ENCODE results near the gene GTSE1.

GTSE1 gene

GRCh38 chr22:46352276-46352675, 55.6 kb downstream of the GTSE1 start:
- DNase-seq (ENCODE audit: low read depth, low spot score) = no peak

- peak; percentile 76 for DNase-seq (ENCODE audit: low read depth, low spot score)
These were observed 56.2 kb downstream of the GTSE1 start for GRCh38 chr22:46352691-46353386.

DNA sequence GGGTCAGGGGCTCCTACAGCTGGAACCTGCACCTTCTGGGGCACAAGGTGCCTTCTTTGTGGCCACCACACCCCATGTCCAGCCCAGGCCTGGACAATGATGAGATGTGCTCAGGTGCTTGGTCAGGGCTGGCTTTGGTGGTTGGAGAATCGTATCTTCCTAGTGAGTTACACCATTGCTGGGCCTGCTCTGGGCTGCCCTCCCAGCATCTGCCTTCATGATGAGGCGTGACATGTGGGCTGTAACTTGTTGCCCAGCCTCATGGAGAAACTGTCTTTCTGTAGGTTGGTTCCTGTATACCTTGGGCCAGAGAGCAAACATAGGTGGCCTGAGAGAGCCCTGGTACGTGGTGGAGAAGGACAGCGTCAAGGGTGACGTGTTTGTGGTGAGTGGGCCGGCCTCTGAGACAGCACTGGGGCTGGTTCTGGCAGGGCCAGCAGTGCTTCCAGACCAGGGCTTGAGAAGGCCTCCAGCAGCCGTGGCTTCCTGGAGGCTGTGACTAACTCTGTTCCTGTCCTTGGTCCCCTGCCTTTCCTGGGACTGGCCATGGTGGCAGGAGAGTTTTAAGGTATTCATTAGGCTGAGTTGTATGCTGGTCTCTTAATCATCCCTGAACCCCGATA, 56.9 kb downstream of the GTSE1 start:
- peak; percentile 19 for DNase-seq (ENCODE audit: low read depth, low spot score)

GRCh38 chr22:46354176-46354992, 57.7 kb downstream of the GTSE1 start:
- no peak for DNase-seq (ENCODE audit: low read depth, low spot score)

DNA sequence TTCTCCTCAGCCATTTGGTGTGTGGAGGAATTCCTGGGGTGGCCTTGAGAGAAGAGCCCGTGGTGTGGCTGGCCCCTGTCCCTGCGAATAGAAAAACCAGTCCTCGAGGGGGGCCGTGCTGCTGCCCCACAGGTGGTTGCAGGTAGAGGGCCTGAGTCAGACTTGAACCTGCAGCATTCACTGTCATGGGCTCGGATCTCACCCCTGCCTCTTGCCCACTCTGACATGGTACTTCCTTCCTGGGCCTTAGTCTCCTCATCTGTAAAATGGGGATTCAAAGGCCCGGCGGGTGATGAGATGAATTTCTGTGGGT, 58.3 kb downstream of the GTSE1 start:
- DNase-seq (ENCODE audit: low read depth, low spot score) = no peak

DNA sequence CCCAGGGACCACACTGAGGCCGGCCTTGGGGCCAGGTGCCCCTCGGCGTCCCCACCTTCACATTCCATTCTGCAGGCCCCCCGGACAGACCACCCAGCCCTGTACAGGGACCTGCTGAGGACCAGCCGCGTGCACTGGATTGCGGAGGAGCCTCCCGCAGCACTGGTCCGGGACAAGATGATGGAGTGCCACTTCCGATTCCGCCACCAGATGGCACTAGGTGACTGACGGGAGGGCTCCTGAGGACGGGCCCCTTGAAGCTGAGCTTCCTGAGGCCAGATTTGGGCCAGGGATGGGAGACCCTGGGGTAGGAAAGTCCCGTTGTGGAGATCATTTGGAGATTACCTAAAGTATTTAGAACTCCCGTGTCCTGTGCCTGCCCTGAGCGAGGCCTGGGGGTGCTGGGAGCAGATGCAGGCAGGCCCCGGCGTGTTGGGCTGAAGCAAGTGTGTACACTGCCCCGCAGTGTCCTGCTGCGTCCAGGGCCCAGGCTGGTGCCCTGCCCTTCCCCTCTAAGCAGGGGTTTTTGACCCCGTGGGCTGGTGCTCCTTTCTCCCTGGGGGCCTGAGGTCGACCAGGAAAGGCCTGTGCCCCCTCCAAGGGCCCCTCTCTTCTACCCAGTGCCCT, 58.8 kb downstream of the GTSE1 start:
- peak; percentile 86 for DNase-seq (ENCODE audit: low read depth, low spot score)

GRCh38 chr22:46355996-46356471, 59.4 kb downstream of the GTSE1 start:
- no peak for DNase-seq (ENCODE audit: low read depth, low spot score)

DNA sequence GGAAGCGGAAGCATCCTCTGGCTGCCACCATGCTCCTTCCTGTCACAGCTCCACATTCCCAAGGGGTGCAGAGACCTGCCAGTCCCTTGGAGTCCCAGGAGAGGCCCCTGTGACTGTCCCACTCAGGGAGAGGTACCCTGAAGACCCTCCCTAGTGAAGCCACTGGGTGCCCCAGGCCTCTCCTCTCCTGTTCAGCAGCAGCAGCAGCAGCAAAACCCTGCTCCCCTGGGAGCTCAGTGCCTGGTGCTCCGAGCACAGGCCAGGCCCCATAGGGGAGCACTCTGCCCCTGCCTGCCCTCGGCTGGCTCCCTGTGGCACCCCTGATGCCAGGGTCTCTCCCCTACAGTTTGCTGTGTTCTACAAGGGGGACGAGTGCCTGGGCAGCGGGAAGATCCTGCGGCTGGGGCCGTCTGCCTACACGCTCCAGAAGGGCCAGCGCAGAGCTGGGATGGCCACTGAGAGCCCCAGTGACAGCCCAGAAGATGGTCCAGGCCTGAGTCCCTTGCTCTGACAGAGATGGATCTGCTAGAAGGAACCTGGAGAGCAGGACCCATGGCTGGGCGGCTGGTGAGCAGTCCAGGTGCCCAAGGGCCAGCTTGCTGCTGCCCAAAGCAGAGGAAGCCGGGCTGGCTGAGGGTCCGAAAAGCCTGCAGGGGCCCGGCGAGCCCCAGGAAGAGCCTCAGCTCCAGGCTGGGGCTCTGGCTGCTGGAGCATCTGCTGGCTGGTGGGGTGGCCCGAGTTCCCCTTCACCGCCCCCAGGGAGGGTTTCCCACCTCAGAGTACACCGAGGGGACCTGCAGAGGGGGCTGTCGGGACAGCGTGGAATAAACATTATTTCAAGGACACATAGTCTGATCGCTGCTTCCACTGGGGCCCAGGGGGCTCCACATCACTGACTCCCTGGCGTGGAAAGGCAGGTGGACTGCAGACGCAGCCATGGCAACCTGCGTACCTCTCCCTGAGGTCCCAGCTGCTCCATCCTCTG, 60.1 kb downstream of the GTSE1 start:
- no peak for DNase-seq (ENCODE audit: low read depth, low spot score)

DNA sequence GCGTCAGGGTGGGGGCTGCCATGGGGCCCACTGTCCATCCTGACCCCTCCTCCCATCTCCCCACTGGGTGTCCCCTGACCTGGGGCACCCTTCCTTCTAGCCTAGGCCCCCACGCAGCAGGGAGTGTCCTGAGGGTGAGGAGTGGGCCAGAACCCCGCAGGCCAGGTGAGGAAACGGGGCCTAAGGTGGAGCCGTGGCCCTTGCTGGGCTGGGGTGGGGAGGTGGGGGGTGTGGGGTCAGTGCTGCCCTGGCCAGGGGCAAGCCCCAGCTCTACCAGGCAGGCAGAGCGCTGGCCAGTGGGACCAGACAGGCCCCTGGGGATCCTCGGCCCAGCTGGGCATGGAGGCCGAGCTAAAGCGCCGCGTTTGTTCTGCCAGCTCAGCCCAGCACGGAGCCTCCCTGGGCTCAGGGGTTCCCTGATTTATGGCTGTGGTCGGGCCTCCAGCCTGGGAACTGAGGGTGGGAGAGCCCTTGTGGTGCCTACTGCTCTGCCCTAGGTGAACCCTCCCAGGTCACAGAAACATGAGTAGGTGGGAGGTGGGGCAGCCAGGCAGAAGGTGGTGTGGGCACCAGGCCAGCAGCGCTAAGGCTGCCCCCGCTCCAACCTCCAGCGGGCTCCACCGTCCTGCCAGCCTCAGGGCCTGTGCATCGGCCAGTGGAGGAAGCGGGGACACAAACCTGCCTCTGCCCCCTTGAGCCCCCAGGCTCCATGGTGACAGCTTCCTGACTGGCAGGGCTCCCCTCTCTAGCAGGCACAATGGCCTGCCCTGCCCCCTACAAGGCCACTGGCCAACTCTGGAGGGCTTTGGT, 61.2 kb downstream of the GTSE1 start:
- no peak for DNase-seq (ENCODE audit: low read depth, low spot score)

DNA sequence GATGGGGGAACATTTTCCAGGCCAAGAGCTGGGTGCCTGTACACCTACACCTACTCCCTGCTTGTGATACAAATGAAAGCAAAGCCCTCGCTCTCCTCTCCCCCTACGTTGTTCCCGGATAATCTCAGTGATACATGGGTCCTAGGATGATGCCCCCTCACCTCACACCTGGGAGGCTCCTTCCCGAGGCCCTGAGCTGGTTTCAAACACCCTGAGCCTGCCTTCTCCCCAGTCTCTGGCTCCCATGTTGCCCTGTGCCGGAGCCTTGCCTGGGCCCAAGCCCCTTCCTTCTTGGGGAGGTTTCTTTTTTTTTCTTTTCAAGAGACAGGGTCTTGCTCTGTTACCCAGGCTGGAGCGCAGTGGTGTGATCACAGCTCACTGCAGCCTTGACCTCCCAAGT, 62.1 kb downstream of the GTSE1 start:
- no peak for DNase-seq (ENCODE audit: low read depth, low spot score)

DNA sequence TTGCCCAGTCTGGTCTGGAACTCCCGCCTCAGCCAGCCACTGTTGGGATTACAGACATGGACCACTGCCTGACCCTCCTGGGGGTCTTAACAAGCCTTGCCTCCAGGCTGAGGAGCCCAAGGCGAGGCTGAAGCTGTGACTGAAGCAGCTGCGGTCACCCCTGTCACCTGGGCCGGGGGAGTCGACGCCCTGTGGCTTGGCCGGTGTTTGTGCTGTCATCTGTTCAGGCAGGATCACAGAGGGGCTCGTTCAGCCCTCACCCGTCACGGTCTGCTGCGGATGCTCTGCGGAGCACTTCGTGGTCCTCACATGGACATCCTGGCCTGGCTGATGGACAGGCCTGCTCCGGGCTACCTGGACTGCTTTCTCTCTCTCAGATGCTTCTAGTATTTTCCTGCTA, 62.7 kb downstream of the GTSE1 start:
- DNase-seq (ENCODE audit: low read depth, low spot score) = no peak

GRCh38 chr22:46360097-46360496, 63.4 kb downstream of the GTSE1 start:
- DNase-seq (ENCODE audit: low read depth, low spot score) = no peak

DNA sequence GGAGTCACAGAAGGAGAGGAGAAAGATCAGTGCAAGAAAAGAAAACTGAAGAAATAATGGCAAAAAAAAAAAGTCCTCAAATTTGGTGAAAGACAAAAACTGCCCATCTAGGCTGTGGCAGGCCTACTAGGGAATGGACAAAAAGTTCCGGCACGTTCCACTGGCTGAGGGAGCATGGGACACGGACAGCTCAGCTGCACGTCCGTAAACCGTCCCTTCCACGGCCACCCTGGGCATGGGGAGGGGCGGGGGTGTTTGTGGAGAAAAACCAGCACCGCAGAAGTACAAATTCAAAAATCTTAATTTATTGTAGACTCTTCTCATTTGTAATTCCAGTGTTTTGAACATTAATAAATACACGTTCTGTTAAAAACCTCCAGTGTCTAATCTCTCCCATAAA, 64.2 kb downstream of the GTSE1 start:
- no peak for DNase-seq (ENCODE audit: low read depth, low spot score)

- no peak for DNase-seq (ENCODE audit: low read depth, low spot score)
These were observed 65.1 kb downstream of the GTSE1 start for GRCh38 chr22:46361826-46362202.

GRCh38 chr22:46362203-46362933, 65.7 kb downstream of the GTSE1 start:
- no peak for DNase-seq (ENCODE audit: low read depth, low spot score)

DNA sequence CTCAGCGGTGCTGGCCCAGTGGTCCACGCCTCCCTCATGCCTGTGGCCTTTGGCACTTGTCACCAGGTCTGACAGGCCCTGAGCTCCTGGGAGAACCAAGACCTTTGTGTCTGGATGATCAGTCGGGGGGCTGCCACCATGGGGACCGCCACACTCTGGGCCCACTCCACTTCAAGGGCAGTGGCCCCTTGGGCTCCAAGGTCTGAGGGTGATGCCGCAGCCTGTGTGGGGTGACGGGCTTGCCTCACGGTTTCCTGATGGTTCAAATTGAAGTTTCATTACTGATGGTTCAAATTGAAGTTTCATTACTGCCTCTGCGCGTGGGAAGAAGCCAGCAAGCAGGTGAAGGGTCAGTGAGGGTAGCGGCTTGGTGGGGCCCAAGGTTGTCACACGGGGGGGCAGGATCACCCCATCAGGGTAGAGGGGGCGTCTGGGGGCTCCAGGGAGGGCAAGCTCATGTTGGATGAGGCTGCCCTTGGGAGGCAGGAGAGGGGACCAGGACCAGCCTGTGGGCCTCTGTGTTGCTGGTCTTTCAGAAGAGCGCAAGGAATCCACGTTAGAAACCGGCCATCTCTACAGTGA, 66.4 kb downstream of the GTSE1 start:
- DNase-seq (ENCODE audit: low read depth, low spot score) = no peak

DNA sequence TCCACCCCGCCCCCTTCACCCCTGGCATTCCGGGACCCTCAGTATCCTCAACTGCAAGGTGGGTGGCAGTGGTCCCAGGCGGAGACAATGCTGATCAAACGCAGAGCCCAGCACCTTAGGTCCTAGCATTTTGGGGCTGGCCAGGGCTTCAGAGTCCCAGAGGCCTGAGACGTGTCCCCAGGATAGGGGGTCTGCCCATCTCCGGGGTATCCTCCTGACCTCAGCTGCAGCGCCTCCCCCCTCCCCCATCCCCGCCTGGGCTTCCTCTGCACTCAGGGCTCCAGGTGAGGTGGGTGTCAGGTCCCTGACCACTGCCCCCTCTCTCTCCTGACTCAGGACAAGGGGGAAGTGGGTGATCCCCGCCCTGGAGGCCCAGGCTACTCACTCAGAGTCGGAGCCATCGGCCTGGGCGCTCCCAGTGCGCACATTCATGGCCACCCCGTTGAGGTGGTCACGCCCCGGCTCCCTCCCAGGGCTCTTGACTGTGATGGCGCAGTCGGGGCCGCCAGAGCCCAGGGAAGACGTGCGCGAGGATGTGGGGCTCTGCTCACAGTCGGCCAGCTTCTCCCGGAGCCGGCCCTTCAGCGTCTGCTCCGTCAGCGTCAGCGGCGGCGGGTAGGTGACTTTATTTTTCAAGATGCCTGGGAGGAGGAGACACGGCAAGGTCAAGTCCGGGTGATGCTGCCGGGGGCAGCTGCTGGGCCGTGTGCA, 67.1 kb downstream of the GTSE1 start:
- DNase-seq (ENCODE audit: low read depth, low spot score) = no peak

- no peak for DNase-seq (ENCODE audit: low read depth, low spot score)
These were observed 67.9 kb downstream of the GTSE1 start for GRCh38 chr22:46364341-46365165.
